SH-SY5Y (cell line): Measurements from ENCODE around the gene MIPEP.

Experiments
- GATA2 ChIP-seq: IDR thresholded peaks from 2 replicates; pipeline ENCODE4 v1.6.1; 2011; ENCODE audit warnings: mild to moderate bottlenecking, low read depth, low read length
- GATA3 ChIP-seq: IDR thresholded peaks from 2 replicates; pipeline ENCODE4 v1.6.1; 2011; ENCODE audit warnings: low read depth, mild to moderate bottlenecking, low read length, moderate library complexity

- TF ChIP-seq GATA2 (no peak), GATA3 (no peak)
Observed at GRCh38 chr13:23856008-23856750, 33.0 kb downstream of the MIPEP start.
